ENCODE data around the gene R3HDM4.
"Not testable (repeated sequence)": the region's sequence is repeated elsewhere in the genome, so short reads cannot be mapped to it uniquely, and the experiment has no call there.

Gene R3HDM4

DNA sequence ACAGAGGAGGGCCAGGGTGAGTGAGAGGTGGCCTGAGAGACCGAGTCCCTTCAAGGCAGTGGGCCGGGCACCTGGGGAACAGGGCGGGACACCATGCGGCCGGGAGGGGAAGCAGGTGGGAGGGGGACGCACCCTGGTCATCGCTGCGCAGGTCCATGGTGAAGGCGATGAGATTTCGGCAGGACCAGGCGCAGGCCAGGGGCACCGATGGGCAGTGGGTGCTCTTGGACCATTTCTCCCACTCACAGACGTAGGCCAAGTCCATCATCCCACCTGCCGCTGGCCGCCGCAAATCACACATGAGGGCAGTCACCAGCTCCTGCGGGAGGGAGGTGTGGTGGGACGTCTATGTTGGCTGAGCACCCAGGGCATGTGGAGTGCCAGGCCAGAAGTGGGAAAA is 22.2 kb downstream of the R3HDM4 start:
- DNase-seq = no peak

DNA sequence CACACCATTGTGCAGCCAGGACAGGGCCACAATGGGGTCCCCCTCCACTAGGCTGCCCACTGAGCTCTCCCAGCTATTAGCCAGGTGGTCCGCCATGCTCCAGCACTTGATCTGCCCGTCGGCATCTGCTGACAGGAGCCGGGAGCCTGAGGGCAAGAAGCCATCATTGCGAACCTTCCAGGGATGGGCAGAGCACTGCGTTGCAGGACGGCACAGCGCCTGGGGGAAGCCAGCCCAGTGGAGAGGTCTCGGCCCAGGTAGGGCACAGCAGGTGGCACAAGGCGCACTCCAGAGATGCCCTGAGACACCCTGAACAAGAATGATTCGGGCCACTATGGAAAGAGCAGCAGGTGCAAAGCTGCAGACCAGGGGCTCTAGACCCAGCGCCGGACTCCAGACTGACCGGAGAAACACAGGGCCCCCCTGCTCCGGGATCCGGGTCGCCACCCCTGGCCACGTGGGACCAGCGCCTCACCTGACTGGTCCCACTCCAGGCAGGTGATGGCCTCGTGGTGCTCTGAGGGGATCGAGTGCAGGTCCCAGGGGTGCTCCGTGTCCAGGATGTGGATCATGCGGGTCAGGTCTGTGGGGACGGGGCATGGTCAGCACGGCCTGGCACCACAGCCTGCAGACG is 23.2 kb downstream of the R3HDM4 start:
- DNase-seq = no peak

DNA sequence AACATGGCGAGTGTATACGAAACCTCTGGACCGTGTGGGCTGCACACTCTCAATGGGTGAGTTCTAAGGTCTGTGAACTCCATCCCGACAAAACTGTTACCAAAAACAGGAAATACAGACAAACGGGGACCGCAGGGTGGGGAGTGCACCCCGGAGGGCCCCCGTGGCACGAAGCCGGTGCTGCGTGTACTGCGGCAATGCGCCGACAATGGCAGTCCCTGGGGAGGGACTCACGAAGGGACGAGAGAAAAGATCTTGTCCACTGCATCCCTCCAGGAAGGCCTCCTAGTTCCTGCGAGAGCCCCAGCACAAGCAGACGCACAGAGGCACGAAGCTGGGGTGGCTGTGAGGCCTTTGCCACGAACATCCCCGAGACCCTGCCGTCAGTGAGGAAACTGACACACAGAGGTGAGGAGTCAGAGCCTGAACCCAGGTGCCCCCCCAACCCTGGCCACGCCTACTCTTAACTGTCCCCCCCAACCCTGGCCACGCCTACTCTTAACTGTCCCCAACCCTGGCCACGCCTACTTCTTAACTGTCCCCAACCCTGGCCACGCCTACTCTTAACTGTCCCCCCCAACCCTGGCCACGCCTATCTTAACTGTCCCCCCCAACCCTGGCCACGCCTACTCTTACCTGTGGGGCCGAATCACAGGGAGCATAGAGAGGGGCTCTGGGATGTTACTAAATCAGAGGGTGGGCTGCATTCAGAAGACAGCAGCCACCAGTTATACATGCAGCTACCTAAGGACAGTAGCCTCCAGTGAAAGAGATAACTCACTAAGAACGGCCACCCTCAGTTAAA is 24.2 kb downstream of the R3HDM4 start:
- DNase-seq = no peak

DNA sequence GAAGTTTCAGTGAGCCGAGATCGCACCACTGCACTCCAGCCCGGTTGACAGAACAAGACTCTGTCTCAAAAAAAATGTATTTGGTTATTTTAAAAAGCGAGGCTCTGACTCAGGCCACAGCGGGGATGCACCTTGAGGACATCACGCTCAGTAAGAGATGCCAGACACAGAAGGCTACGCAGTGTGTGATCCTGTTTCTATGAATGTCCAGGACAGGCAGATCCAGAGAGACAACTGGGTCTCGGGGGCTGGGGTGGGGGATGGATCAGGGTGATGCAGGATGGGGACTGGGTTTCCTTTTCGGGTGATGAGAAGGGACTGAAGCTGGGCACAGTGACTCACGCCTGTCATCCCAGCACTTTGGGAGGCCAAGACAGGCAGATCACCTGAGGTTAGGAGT is 25.4 kb downstream of the R3HDM4 start:
- DNase-seq = no peak

DNA sequence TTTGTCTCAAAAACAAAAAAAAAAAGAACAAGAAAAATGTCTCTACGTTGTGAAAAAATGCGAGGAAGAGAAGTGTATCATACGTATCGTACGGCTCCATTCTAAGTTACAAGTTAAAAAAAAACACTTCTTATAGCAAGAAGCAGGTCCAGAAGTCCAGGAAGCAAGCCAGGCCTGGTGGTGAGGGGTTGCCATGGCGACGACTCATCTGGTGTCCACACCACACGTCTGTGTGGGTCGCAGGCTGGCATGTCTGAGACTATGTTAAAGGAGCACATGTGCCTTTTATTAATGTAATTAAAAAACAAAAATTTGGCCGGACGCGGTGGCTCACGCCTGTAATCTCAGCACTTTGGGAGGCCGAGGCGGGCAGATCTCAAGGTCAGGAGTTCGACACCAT is 25.9 kb downstream of the R3HDM4 start:
- DNase-seq = no peak

DNA sequence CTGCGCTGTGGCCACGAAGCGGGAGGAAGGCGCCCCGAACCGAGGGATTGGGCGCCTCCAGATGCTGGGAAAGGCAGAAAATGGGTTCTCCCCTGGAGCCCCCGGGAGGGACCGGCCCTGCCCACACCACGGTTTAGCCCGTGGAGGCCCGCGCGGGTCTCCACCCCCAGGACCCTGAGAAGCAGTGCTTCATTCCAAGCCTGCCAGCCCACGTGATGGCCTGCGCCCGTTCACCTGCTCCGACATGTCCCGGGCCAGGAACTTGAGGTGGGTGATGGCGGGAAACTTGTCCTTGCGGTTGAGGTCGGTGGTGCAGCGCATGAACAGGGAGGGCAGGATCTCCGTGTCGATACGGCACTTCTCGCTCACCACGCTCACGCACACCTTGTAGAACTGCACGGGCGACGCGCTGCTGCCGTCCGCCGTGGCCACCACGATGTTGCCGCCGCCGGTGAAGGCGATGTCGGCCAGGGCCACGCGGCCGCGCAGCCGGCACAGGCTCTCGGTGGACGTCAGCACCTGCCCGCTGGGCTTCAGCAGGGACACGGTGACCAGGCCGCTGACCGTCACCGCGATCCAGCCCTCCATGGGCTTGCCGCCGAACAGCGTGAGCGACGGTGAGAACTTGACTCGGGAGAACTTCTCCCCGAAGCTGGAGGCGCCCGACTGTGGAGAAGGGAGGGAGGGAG is 27.3 kb downstream of the R3HDM4 start:
- DNase-seq = no peak

DNA sequence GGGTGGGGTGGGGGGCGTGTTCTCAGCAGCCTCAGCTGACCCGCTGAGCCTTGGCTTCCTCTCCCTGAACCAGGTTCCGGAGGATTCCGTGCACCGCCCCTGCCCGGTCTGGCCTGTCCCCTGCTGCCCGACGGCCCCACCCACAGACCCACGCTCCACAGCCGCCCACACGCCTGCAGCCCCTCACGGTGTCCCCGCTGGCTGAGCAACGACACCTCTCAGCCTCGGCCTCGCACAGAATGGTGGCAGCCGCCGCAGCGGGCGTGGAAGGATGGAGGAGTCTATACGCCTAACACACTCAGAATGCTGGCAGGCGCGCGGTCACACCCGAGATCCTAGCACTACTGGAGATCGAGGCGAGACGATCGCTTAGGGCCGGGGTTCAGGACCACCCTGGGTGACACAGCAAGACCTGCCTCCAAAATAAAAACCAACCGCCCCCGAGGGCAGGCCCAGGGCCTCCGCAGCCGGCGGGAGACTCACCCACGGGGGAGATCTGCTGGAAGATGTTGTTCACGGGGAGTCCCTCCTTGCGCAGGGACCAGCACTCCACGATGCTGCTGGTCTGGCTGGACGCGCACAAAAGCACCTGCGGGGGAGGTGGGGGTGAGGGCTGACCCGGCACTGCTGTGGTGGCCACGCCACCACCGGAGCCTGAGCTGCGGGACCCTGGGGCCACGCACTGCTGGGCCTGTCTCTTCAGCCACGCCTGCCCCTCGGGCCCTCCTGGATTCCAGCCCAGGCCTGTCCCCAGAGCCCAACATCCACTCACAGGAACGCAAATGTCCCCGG is 28.4 kb downstream of the R3HDM4 start:
- DNase-seq = no peak

DNA sequence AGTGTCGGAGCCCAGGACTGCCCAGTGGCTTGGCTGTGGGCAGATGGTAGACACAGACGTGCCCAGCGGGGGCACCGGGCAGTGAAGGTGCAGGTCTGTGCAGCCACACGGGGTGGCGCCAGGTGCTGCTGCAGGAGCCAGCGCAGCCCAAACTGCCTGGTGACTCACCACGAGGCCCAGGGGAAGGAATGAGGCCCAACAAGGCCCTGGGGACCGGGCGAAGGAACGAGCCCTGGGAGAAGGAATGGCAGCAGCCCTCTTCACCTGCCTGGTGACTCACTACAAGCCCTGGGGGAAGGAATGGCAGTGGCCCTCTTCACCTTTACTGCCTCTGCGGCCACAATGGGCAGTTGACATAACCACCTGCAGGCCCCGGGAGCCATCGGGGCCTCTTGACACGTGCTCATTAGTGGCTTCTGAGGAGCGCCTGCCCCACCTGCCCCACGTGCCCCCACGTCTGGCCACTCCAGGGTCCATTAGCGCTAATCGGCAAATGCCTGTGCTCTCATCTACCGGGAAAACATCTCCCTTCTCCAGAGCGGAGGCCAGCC is 29.3 kb downstream of the R3HDM4 start:
- no peak for DNase-seq

DNA sequence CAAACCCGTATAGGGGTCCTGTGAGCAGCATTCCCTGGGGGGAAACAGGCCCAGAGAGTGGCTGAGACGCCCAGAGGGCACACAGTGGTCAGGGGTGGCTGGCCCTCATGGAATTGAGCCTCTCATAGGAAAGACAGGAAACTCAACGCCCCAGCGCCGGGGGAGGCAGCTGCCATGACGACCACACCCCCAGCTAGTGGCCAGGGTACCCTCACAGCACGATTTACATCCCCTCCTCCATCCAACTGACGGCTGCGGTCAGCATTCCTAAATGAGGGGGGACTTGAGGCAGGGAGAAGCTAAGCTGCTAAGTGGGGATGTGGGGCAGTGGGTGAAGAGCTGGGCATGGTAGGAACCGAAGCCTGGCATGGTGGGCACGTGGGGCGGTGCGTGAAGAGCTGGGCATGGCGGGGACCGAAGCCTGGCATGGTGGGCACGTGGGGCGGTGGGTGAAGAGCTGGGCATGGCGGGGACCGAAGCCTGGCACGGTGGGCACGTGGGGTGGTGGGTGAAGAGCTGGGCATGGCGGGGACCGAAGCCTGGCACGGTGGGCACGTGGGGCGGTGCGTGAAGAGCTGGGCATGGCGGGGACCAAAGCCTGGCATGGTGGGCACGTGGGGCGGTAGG is 30.0 kb downstream of the R3HDM4 start:
- DNase-seq = no peak

DNA sequence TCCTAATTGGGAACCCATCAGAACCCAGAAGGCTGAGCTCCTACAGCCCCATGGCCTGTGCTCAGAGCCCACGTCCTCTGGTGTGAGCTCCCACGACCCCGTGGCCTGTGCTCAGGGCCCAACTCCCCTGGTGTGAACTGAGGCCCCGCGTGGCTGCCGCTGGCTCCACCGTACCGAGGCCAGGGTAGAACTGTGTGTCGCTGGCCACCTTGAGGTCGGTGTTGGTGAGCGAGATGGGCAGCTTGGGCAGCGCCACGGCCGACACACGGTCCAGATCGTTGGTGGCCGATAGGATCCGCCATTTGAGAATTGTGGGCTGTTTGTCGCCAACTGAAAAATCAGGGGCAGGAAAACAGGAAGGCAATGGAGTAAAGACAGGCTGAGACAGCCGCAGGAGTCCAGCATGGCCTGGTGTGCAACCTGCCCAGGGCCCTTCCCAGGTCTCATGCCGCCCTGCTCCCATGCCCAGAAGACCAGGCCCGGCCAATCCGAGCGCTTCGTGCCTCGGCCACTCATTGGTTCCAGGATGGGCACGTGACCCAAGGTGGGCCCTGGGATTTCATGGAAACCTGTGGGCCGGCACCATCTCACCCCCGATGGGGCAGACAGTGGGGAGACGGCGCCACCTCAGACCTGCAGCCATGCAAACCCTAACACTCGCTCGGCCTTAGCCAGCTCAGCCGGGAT is 31.5 kb downstream of the R3HDM4 start:
- no peak for DNase-seq

DNA sequence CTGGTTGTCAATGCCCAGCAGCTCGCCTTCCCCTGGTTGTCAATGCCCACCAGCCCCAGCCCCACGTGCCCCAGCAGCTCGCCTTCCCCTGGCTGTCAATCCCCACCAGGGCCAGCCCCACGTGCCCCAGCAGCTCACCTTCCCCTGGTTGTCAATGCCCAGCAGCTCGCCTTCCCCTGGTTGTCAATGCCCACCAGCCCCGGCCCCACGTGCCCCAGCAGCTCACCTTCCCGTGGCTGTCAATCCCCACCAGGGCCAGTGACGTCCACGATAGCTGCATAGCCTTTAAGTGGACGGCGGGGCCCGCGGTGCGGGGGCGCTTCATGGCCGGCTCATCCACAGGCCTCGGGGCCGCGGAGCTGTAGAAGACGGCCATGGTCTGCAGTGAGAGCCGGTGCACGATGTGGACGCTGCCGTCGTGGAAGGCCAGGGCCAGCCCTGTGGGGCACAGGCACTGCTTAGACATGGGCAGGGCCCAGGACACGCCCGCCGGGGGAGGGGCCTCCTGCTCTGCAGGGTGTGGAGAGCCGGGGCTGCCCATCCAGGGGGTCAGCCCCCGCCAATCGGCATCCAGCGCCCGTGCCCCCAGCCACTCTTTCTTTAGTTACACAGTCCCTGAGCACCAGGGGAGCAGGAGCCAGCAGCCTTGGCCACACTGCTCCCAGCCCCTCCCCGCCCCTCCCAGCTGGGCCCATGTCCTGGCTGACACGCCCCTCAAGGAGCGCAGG is 33.1 kb downstream of the R3HDM4 start:
- DNase-seq = no peak

DNA sequence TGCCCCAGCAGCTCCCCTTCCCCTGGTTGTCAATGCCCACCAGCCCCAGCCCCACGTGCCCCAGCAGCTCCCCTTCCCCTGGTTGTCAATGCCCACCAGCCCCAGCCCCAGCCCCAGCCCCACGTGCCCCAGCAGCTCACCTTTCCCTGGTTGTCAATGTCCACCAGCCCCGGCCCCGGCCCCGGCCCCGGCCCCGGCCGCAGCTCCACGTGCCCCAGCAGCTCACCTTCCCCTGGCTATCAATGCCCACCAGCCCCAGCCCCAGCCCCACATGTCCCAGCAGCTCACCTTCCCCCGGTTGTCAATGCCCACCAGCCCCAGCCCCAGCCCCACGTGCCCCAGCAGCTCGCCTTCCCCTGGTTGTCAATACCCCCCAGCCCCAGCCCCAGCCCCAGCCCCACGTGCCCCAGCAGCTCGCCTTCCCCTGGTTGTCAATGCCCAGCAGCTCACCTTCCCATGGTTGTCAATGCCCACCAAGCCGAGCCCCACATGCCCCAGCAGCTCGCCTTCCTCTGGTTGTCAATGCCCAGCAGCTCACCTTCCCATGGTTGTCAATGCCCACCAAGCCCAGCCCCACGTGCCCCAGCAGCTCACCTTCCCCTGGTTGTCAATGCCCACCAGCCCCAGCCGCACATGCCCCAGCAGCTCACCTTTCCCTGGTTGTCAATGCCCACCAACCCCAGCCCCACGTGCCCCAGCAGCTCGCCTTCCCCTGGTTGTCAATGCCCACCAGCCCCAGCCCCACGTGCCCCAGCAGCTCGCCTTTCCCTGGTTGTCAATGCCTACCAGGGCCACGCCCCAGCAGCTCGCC is 34.1 kb downstream of the R3HDM4 start:
- not testable (repeated sequence) for DNase-seq

DNA sequence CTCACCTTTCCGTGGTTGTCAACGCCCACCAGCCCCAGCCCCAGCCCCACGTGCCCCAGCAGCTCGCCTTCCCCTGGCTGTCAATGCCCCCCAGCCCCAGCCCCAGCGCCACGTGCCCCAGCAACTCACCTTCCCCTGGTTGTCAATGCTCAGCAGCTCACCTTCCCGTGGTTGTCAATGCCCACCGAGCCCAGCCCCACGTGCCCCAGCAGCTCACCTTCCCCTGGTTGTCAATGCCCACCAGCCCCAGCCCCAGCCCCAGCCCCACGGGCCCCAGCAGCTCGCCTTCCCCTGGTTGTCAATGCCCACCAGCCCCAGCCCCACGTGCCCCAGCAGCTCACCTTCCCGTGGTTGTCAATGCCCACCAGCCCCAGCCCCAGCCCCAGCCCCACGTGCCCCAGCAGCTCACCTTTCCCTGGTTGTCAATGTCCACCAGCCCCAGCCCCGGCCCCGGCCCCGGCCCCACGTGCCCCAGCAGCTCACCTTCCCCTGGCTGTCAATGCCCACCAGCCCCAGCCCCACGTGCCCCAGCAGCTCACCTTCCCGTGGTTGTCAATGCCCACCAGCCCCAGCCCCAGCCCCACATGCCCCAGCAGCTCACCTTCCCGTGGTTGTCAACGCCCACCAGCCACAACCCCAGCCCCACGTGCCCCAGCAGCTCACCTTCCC is 34.9 kb downstream of the R3HDM4 start:
- not testable (repeated sequence) for DNase-seq

DNA sequence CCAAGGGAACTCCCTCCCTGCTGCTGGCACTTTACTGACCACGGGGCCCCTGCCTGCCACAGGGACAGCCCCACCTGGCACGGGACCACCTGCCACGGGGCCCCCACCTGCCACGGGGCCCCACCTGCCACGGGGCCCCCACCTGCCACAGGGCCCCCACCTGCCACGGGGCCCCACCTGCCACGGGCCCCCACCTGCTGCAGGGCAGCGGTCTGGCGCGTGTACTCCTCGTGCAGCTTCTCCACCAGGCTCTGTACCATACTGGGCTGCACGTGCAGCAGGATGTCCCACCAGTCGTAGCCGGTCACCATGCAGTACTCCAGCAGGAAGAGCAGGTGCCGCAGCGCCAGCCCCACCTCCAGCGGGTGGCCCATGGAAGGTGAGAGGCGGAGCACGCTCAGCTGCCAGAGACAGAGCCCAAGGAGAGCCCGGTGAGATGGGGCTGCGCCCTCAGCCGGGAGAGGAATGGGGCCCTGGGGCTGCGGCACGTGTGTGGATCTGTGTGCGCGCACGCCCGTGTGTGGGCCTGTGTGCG is 36.2 kb downstream of the R3HDM4 start:
- no peak for DNase-seq

DNA sequence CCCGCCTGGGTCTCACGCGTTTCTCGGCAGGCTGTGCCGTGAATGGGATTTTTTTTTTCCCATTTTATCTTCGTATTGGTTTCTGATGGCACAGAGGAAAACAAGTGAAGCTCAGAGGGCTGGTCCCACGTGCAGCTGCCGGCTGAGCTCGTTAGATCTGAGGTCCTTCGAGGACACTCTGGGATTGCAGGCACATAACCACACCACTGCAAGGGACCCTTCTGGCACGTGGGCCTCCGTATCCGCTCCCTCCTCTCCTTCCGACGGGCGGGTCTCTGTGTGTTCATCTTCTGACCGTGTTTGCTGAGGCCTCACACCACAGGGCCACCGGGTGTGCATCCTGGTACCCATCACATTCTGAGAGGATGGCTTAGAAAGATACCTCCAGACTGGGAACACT is 36.9 kb downstream of the R3HDM4 start:
- DNase-seq = no peak

DNA sequence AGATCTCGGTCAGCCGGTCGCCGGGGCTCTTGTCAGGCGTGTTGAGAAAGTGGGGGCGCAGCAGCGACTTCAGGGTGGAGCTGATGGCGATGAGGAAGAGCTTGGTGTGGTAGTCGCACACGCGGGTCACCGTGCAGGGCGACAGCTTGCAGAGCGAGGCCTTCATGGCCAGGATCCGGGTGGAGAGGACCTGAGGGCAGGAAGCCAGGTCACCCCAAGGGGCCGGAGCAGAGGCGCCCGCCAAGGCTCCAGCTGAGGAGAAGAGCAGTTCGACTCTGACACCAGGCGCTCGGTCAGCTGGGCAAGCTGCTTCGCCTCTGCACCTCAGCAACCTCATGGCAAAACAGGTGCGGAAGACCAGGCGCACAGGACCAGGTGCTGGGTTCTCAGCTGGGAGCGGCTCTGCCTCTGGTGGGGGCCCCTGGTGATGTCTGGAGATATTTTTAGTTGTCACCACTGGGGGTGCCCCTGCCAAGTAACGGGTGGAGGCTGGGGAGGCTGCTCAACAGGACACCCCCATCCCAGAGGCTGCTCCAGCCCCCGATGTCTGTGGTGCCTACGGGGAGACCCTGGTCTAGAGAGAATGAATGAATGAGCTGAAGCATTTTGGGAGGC is 37.6 kb downstream of the R3HDM4 start:
- DNase-seq = no peak

DNA sequence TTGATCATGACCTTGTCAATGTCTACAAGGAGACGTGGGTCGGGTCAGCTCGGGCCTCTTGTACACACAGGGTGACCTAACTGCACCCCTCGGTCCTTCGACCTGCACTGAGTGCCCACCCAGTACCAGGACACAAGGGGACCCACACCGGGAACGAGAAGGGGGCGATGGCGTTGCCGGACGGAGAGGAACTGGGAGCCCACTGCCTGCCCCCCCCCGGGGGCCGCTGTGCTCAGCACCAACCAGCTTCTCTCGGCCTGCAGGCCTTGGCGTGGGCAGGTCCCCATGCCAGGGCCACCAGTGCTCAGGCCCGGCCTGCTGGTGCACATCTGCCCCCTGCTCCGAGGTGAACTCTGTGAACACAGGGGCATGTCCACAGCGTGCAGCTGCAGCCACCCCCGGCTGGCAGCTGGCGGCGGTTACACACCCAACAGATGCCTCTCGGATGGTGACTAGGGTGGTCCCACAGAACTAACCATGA is 39.4 kb downstream of the R3HDM4 start:
- no peak for DNase-seq

DNA sequence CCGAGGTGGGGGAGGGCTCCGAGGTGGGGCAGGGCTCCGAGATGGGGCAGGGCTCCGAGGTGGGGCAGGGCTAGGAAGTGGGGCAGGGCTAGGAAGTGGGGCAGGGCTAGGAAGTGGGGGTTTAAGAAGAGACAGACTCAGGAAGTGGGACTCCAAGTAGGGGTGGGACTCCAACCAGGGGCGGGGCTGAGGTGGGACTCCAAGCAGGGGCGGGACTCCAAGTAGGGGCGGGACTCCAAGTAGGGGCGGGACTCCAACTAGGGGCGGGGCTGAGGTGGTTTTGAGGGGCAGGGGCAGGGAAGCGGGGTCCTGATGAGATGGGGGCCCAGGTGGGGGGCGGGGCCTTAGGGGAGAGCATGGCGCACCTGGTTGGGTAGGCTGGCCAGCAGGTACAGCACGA is 39.9 kb downstream of the R3HDM4 start:
- DNase-seq = peak in 1 of 2 experiments; percentile 68
